Mesangial cell (primary cell): ENCODE data around the gene APLN. TPM values are rescaled to one million over a fixed set of nuclear protein-coding genes. Genes with fewer than 3 reads are reported as not detected.

Experiments
- total RNA-seq: library from RNA; depleted of rRNA; stranded (reverse); fragments of >200 nt; gene quantifications from 2 replicates; pipeline ENCODE4 v1.2.3, GENCODE V29; 2015

The APLN gene, protein sequence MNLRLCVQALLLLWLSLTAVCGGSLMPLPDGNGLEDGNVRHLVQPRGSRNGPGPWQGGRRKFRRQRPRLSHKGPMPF
- total RNA-seq, result 0.33 TPM in 1 of 2 replicates, not detected in the other

DNA sequence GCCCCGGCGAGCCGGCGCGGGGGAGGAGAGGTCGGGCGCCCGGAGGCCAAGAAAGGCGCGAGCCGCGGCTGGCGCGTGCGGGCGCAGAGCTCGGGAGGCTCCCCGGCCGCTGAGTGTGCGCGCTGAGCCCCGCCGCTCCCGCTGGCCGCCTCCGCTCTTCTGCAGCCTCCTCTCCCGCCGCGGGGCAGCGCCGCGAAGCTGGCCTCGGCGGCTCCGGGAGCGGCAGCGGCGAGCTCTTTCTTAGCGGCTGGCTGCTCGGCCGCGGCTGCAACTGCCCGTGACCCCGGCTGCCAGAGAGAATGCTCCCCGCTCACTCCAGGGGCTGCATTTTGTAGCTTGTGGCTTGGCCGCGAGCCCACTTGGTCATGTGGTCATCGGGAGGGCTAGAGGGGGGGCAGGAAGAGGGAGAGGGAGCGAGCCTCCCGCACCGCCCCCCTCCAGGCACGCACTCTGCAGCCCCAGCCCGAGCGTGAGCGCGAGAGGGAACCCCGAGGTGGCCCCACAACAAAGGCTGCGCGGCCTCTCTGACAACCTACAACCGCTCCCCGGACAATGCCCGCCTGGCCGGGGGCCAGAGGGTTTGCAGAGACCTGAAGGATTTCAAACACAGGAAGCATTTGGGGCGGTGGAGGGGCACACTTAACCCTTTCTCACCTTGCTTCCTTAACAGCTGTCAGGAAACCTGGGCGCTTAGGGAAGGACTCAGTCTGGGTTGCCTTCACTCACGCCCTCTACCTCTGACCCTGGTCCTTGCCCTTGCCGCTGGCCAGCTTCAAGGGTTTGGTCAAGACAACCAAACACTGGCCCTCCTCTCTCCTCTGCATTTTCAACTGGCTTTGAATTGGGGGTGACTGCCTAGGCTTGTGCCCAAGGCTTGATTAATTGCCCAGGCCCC lies at the start of gene APLN:
APLN (minus strand) TSS at position 305 of the 895 bp plus-strand sequence. CDS start 326 bp downstream, outside the sequence.

Other genes with a start within 250 kb of the APLN start
- 20.2 and 27.1 TPM in 2 replicates for gene SMARCA1, start 131.5 kb downstream of the APLN start, total RNA-seq
- 12.7 and 15.8 TPM in 2 replicates for gene OCRL, start 114.7 kb downstream of the APLN start, total RNA-seq
- gene XPNPEP2, start 84.0 kb upstream of the APLN start, total RNA-seq, result not detected in 2 replicates
- gene SASH3, start 125.0 kb upstream of the APLN start, total RNA-seq, result not detected in 2 replicates
- gene ZDHHC9, start 188.9 kb upstream of the APLN start, total RNA-seq, result 14.0 and 25.0 TPM in 2 replicates